Stomach (tissue), 19 donors: ENCODE measurements around the gene MAGED1. TPM values are rescaled to one million over a fixed set of nuclear protein-coding genes. Genes with fewer than 3 reads are reported as not detected.

Experiments used
- DNase-seq, 2 donors: peaks; one replicate each; pipeline versions ENCODE4 v3.0.0 to v3.0.0-alpha.2; 2013 to 2019
- H3K27ac ChIP-seq, 5 donors: fragments of 200-600 bp in 4 of 5; sonication (generic) in 4 of 5; one replicate each; pipeline ENCODE4 v1.5.1; 2013 to 2019; ENCODE audit warnings: mild to moderate bottlenecking in 1 of 5, moderate library complexity in 1 of 5
- H3K27me3 ChIP-seq, 3 donors: fragments of 200-600 bp; sonication (generic); one replicate each; pipeline ENCODE4 v1.5.1; 2017 to 2019; ENCODE audit warnings: mixed run types in 1 of 3
- H3K36me3 ChIP-seq, 4 donors: fragments of 200-600 bp; sonication (generic); 1 replicate in 3 of 4; 2 replicates in 1 of 4; pipeline ENCODE4 v1.5.1; 2016 to 2019
- H3K4me1 ChIP-seq, 4 donors: fragments of 200-600 bp; sonication (generic); one replicate each; pipeline ENCODE4 v1.5.1; 2016 to 2019
- H3K4me3 ChIP-seq, 4 donors: fragments of 200-600 bp; sonication (generic) in 3 of 4; one replicate each; pipeline ENCODE4 v1.5.1; 2016 to 2019; ENCODE audit warnings: mild to moderate bottlenecking in 1 of 4
- H3K9me3 ChIP-seq, 4 donors: fragments of 200-600 bp; sonication (generic); one replicate each; pipeline ENCODE4 v1.5.1; 2016 to 2019
- EP300 ChIP-seq: sonication (generic); formaldehyde crosslinking; IDR thresholded peaks from one replicate; pipeline ENCODE4 v1.6.1; 2017; ENCODE audit warnings: antibody characterized with exemption
- POLR2A ChIP-seq, 4 donors: fragments of 450-650 bp; IDR thresholded peaks; one replicate each; pipeline ENCODE4 v1.6.1; 2016; ENCODE audit warnings: antibody characterized with exemption in 4 of 4, control low read depth in 2 of 4, mild to moderate bottlenecking in 1 of 4, moderate library complexity in 1 of 4
- POLR2AphosphoS5 ChIP-seq, 3 donors: sonication (generic); formaldehyde crosslinking; IDR thresholded peaks; one replicate each; pipeline ENCODE4 v1.6.1; 2016; ENCODE audit warnings: antibody characterized with exemption in 3 of 3
- WGBS, 5 donors: extraction: QIAGEN DNeasy Blood & Tissue Kit in 3 of 5; methylation state at CpG; one replicate each; pipeline versions ENCODE4 v1.1.5 to v1.1.7; 2013 to 2018; 5-methylcytosine and 5-hydroxymethylcytosine counted together
- intact Hi-C: fragments of 100-400 bp; cut with DNase I; formaldehyde crosslinking; loops from one replicate; pipeline ENCODE4 v1.15.1; 2023; ENCODE audit warnings: low total_unique reads
- long read RNA-seq, 10 donors: transcript quantifications; one replicate each; lab custom pipeline, GENCODE V29; 2026
- polyA plus RNA-seq, 3 donors: library from polyadenylated mRNA; stranded (reverse); fragments of 200-250 nt; gene quantifications; one replicate each; pipeline ENCODE4 v1.2.3, GENCODE V29; 2013
- total RNA-seq, 5 donors: library from RNA; depleted of rRNA; stranded (reverse); fragments of >200 nt; gene quantifications; one replicate each; pipeline versions ENCODE4 v1.1.0 to v1.2.3, GENCODE V29; 2014 to 2016
- TF ChIP-seq, protein P1 (sequence below), 7 experiments: fragments of 450-650 bp in 4 of 7; fragments of 200-600 bp in 3 of 7; sonication (generic) in 3 of 7; IDR thresholded peaks; one replicate each; pipeline ENCODE4 v1.5.1; 2016 to 2019; ENCODE audit warnings: antibody characterized with exemption in 7 of 7, control low read depth in 2 of 7, mild to moderate bottlenecking in 1 of 7
- donor health status: healthy with polysubstance abuse.
- donor health status: Bipolar disorder and iron deficiency.
- donor health status: healthy.

The MAGED1 gene, protein sequence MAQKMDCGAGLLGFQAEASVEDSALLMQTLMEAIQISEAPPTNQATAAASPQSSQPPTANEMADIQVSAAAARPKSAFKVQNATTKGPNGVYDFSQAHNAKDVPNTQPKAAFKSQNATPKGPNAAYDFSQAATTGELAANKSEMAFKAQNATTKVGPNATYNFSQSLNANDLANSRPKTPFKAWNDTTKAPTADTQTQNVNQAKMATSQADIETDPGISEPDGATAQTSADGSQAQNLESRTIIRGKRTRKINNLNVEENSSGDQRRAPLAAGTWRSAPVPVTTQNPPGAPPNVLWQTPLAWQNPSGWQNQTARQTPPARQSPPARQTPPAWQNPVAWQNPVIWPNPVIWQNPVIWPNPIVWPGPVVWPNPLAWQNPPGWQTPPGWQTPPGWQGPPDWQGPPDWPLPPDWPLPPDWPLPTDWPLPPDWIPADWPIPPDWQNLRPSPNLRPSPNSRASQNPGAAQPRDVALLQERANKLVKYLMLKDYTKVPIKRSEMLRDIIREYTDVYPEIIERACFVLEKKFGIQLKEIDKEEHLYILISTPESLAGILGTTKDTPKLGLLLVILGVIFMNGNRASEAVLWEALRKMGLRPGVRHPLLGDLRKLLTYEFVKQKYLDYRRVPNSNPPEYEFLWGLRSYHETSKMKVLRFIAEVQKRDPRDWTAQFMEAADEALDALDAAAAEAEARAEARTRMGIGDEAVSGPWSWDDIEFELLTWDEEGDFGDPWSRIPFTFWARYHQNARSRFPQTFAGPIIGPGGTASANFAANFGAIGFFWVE
- total RNA-seq: 10 to 100 TPM; 15.2 to 87.6 (median 57.6) TPM
- 10 to 100 TPM; 24.5 to 47.7 (median 35.8) TPM for polyA plus RNA-seq
- long read RNA-seq, donor 1, transcript MAGED1-201 (13 exons, 2,747 nt): major isoform, 11 of 100 reads
- long read RNA-seq, donor 1, partial matches to known transcripts: 85 of 100 reads
- long read RNA-seq, donor 1, other reads (novel, unspliced or antisense): 0 of 100 reads
- long read RNA-seq, donor 2, transcript MAGED1-201 (13 exons, 2,747 nt): major isoform, 14 of 75 reads
- long read RNA-seq, donor 2, partial matches to known transcripts: 59 of 75 reads
- long read RNA-seq, donor 2, other reads (novel, unspliced or antisense): 0 of 75 reads
- long read RNA-seq, donor 3, transcript MAGED1-201 (13 exons, 2,747 nt): major isoform, 14 of 107 reads
- long read RNA-seq, donor 3, partial matches to known transcripts: 91 of 107 reads
- long read RNA-seq, donor 3, other reads (novel, unspliced or antisense): 0 of 107 reads
- long read RNA-seq, donor 4, partial matches to known transcripts: 7 of 10 reads
- long read RNA-seq, donor 4, other reads (novel, unspliced or antisense): 0 of 10 reads
- long read RNA-seq, donor 5, transcript MAGED1-201 (13 exons, 2,747 nt): major isoform, 16 of 237 reads
- long read RNA-seq, donor 5, partial matches to known transcripts: 218 of 237 reads
- long read RNA-seq, donor 5, other reads (novel, unspliced or antisense): 0 of 237 reads
- long read RNA-seq, donor 6, transcript MAGED1-201 (13 exons, 2,747 nt): major isoform, 49 of 210 reads
- long read RNA-seq, donor 6, partial matches to known transcripts: 159 of 210 reads
- long read RNA-seq, donor 6, other reads (novel, unspliced or antisense): 0 of 210 reads
- long read RNA-seq, donor 7, transcript MAGED1-201 (13 exons, 2,747 nt): major isoform, 18 of 214 reads
- long read RNA-seq, donor 7, partial matches to known transcripts: 192 of 214 reads
- long read RNA-seq, donor 7, other reads (novel, unspliced or antisense): 0 of 214 reads
- long read RNA-seq, donor 8, transcript MAGED1-201 (13 exons, 2,747 nt): major isoform, 23 of 179 reads
- long read RNA-seq, donor 8, partial matches to known transcripts: 152 of 179 reads
- long read RNA-seq, donor 8, other reads (novel, unspliced or antisense): 0 of 179 reads
- long read RNA-seq, donor 9, transcript MAGED1-201 (13 exons, 2,747 nt): major isoform, 10 of 250 reads
- long read RNA-seq, donor 9, partial matches to known transcripts: 238 of 250 reads
- long read RNA-seq, donor 9, other reads (novel, unspliced or antisense): 0 of 250 reads
- long read RNA-seq, donor 10, transcript MAGED1-201 (13 exons, 2,747 nt): major isoform, 9 of 40 reads
- long read RNA-seq, donor 10, partial matches to known transcripts: 31 of 40 reads
- long read RNA-seq, donor 10, other reads (novel, unspliced or antisense): 0 of 40 reads

DNA sequence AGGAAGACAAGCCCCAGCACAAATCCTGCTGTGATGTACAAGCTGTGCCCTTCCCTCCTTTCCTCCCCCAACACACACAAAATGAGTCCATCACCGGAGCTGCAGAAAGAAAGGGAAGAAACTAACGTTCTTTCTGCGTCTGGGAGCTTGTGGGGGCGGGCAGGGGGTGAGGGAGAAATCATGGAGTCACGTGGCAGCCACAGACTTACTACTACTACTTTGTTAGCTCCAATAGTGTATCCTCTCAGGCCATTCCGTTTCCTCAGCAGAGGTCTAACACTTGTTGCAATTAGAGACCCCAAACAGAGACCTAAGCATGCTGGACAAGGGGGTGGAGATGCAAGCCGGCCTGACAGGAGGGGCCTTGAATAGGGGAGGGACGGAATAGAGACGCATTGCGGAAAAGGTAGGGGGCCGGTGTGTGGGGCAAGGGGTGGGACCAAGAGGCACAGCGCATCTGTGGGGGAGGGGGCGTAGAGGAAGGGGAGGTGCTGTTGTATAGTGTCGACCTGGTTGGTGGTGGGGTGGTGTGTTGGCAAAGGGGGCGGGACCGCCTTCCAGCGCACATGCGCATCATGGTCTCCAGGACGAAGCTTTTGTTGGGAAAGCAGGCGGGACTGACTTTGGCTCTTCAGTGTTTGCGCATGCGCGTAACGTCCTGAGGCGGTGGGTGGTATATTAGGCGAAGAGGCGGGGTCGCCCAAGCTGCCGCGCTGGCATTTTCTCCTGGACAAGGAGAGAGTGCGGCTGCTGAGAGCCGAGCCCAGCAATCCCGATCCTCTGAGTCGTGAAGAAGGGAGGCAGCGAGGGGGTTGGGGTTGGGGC, at the start of gene MAGED1:
MAGED1 (plus strand) TSS at position 703 of the 825 bp plus-strand sequence. CDS start 682 bp downstream, outside the sequence.
- no peaks in the 10 kb centered on the region for H3K27me3 ChIP-seq
- peaks cover 0 to 31% (median 14%) of the 10 kb centered on the region in 4 donors for H3K4me1 ChIP-seq
- H3K36me3 ChIP-seq: peaks cover 0 to 20% (median 15%) of the 10 kb centered on the region in 4 donors
- H3K4me3 ChIP-seq: peak within 1 kb of the TSS; percentile 51 to 58 (median 56)
- 1 to 29% (median 4%) methylated on average over 29 to 35 of the region's 35 CpGs for WGBS, 5 donors
- intact Hi-C loops: no loop called here
- H3K27ac ChIP-seq: peak within 1 kb of the TSS; percentile 32 to 87 (median 81)
- H3K9me3 ChIP-seq: peaks cover 0 to 8% (median 0%) of the 10 kb centered on the region in 4 donors
- peak; percentile 89 to 98 for DNase-seq
- TF ChIP-seq POLR2AphosphoS5 (IDR thresholded peaks at IDR 0.05): peak; percentile 55 to 90 (median 86)
- no peak for TF ChIP-seq POLR2A (IDR thresholded peaks at IDR 0.05)

DNA sequence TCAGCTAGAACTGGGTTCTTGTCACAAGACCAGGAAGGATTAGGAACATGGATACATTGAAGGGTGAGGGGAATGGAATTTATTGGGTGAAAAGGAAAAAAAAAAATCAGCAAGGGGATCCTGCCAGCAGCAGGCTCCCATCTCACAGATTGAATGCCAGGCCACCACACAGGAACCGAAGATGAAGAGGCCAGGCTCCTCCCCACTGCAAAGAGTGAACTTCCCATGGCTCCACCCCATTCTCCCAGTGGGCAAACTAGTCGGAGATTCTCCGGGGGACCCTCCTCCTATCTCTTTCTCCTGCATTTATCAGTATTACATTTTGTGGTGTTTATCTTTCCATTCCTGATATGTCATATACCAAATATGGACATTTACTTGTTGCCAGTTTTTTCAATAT, 46.0 kb upstream of the MAGED1 start:
- Histone ChIP-seq H3K27me3 (no peaks in the 10 kb centered on the region), H3K4me3 (no peak overlapping the region), H3K36me3 (peaks cover 0 to 11% (median 0%) of the 10 kb centered on the region in 4 donors), H3K4me1 (no peaks in the 10 kb centered on the region), H3K27ac (no peak overlapping the region), H3K9me3 (peaks cover 0 to 15% (median 5%) of the 10 kb centered on the region in 4 donors)
- intact Hi-C loops: no loop called here
- TF ChIP-seq POLR2AphosphoS5 (IDR thresholded peaks at IDR 0.05) (no peak), POLR2A (IDR thresholded peaks at IDR 0.05) (no peak), EP300 (no peak)
- TF ChIP-seq, protein P1, sequence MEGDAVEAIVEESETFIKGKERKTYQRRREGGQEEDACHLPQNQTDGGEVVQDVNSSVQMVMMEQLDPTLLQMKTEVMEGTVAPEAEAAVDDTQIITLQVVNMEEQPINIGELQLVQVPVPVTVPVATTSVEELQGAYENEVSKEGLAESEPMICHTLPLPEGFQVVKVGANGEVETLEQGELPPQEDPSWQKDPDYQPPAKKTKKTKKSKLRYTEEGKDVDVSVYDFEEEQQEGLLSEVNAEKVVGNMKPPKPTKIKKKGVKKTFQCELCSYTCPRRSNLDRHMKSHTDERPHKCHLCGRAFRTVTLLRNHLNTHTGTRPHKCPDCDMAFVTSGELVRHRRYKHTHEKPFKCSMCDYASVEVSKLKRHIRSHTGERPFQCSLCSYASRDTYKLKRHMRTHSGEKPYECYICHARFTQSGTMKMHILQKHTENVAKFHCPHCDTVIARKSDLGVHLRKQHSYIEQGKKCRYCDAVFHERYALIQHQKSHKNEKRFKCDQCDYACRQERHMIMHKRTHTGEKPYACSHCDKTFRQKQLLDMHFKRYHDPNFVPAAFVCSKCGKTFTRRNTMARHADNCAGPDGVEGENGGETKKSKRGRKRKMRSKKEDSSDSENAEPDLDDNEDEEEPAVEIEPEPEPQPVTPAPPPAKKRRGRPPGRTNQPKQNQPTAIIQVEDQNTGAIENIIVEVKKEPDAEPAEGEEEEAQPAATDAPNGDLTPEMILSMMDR (IDR thresholded peaks at IDR 0.05): no peak
- no peak for DNase-seq
- WGBS, 5 donors: 61 to 79% (median 73%) methylated on average over 3 of the region's 3 CpGs

DNA sequence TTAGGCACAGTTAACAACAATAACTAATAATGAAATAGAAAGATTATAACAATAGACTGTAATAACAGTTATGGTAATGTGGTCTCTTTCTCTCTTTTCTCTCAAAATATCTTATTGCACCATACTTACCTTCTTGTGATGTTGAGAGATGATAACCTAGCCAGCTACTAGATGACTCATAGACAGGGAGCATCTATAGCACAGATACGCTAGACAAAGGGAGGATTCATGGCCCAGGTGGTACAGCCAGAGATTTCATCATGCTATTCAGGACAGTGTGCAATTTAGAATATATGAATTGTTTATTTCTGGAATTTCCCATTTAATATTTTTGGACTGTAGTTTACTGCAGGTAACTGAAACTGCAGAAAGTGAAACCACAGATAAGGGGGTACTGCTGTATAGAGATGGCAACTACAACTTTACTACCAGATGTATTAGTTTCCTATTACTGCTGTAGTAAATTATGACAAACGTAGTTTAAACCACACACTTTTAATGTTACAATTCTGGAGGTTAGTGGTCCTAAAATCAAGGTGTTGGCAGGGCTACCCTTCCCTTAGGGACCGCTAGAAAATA, 41.8 kb upstream of the MAGED1 start:
- intact Hi-C loops: no loop called here
- no peak for DNase-seq
- TF ChIP-seq POLR2AphosphoS5 (IDR thresholded peaks at IDR 0.05) (no peak), POLR2A (IDR thresholded peaks at IDR 0.05) (no peak), EP300 (no peak)
- TF ChIP-seq, protein P1 (IDR thresholded peaks at IDR 0.05): no peak
- Histone ChIP-seq H3K27ac (no peak overlapping the region), H3K27me3 (no peaks in the 10 kb centered on the region), H3K4me3 (no peak overlapping the region), H3K9me3 (peaks cover 0 to 19% (median under 1%) of the 10 kb centered on the region in 4 donors), H3K4me1 (no peaks in the 10 kb centered on the region), H3K36me3 (peaks cover 0 to 2% (median 0%) of the 10 kb centered on the region in 4 donors)
- WGBS, 5 donors: 67 to 92% (median 86%) methylated on average over 3 of the region's 3 CpGs
